Measurements from ENCODE around the gene BCAM. TPM values are rescaled to one million over a fixed set of nuclear protein-coding genes. Genes with fewer than 3 reads are reported as not detected.

The BCAM gene
- total RNA-seq, 1 experiment from 2014 or later, result 73.0 TPM

DNA sequence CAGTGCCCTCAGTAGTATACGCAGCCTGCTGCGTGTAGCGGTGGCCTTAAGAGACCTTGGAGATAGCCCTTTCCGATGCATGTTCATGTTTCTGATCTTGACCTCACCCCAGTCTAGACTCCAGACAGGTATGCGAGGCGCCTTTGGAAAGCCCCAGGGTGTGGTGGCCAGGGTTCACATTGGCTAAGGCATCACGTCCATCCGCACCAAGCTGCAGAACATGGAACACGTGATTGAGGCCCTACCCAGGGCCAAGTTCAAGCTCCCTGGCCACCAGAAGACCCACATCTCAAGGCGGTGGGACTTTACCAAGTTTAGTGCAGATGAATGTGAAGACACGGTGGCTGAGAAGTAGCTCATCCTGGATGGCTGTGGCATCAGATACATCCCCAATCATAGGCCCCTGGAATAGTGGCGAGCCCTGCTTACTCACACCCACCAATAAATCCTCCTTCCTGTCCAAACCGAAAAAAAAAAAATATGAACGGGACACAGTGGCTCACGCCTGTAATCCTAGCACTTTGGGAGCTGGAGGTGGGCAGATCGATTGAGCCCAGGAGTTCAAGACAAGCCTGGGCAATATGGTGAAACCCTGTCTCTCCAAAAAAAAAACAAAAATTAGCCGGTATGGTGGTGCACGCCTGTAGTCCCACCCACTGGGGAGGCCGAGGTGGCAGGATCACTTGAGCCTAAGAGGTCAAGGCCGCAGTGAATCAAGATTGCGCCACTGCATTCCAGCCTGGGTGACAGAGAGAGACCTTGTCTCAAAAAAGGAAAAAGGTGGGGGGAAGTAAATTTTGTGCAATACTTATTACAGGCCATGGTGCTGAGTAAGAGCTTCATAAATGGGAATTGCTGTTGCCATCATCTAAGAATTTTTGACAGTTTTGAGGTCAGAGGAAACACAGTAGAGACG is 43.6 kb upstream of the BCAM start:
- DNase-seq, result no peak
- Histone ChIP-seq H3K4me2 (ENCODE audit: insufficient read depth, insufficient read length, low read length) (no peak overlapping the region), H4K5ac (ENCODE audit: insufficient read length, low read depth, low read length) (no peak overlapping the region), H3K27me3 (ENCODE audit: insufficient read depth, low read length) (no peaks in the 10 kb centered on the region; the same call in 1 of the 2 replicates), H4K20me1 (ENCODE audit: control insufficient read depth, insufficient read depth, insufficient read length) (no peaks in the 10 kb centered on the region), H2BK5ac (ENCODE audit: insufficient read length, low read length) (no peak overlapping the region), H3K23me2 (ENCODE audit: insufficient read length, low read depth, low read length, poor library complexity, severe bottlenecking) (no peaks in the 10 kb centered on the region), H2AFZ (ENCODE audit: low read length) (no peak overlapping the region), H3K79me2 (ENCODE audit: insufficient read depth, low read length) (no peaks in the 10 kb centered on the region), H4K91ac (ENCODE audit: insufficient read length, low read depth, low read length) (no peak overlapping the region), H3K18ac (ENCODE audit: insufficient read length, low read depth, low read length) (no peak overlapping the region), H3K14ac (ENCODE audit: insufficient read depth, low read length) (no peak overlapping the region), H3K79me1 (ENCODE audit: insufficient read depth, low read depth, low read length, poor library complexity, severe bottlenecking) (no peaks in the 10 kb centered on the region), H3K56ac (ENCODE audit: insufficient read length, low read depth, low read length) (no peak overlapping the region), H3K27ac (ENCODE audit: insufficient read length, low read depth, low read length) (no peak overlapping the region), H2BK120ac (ENCODE audit: low read depth, low read length, poor library complexity, severe bottlenecking) (no peak overlapping the region), H2AK5ac (ENCODE audit: insufficient read length, low read length) (no peak overlapping the region), H3K4ac (ENCODE audit: low read depth, low read length) (no peak overlapping the region), H2BK20ac (ENCODE audit: low read depth, low read length, poor library complexity, severe bottlenecking) (no peak overlapping the region), H4K8ac (replicated peaks; ENCODE audit: insufficient read length, low read depth, low read length) (no peak overlapping the region), H3K23ac (ENCODE audit: insufficient read length, low read depth, low read length) (no peak overlapping the region), H2BK12ac (ENCODE audit: insufficient read length, low read depth, low read length) (no peak overlapping the region), H3K4me1 (ENCODE audit: insufficient read depth, low read length) (no peaks in the 10 kb centered on the region), H3T11ph (ENCODE audit: low read length) (no peak overlapping the region), H2BK15ac (ENCODE audit: low read depth, low read length) (no peak overlapping the region), H3K9me3 (ENCODE audit: control insufficient read depth, low read depth, low read length) (no peaks in the 10 kb centered on the region), H3K9ac (ENCODE audit: extremely low read depth, insufficient read length, low read length) (no peak overlapping the region)
- Mint-ChIP-seq H3K4me1 (no peaks in the 10 kb centered on the region), H3K4me3 (no peak overlapping the region), H3K36me3 (ENCODE audit: insufficient read depth in 1 of 3, low read depth in 3 of 3) (peaks cover 0 to 5% (median 3%) of the 10 kb centered on the region in 3 experiments; a peak in 3 of 7 replicates), H3K27ac (peak overlapping the region in 1 of 3 experiments; percentile 88; a peak in 1 of 7 replicates), H3K9me3 (peaks cover 7 to 11% of the 10 kb centered on the region in 2 experiments), H3K27me3 (ENCODE audit: low read depth) (peaks cover 49% of the 10 kb centered on the region)
- no CpG with 5 or more reads among the region's 22 CpGs for WGBS (ENCODE audit: extremely low coverage, insufficient read length, low lambda C conversion rate)
- TF ChIP-seq, protein P1, sequence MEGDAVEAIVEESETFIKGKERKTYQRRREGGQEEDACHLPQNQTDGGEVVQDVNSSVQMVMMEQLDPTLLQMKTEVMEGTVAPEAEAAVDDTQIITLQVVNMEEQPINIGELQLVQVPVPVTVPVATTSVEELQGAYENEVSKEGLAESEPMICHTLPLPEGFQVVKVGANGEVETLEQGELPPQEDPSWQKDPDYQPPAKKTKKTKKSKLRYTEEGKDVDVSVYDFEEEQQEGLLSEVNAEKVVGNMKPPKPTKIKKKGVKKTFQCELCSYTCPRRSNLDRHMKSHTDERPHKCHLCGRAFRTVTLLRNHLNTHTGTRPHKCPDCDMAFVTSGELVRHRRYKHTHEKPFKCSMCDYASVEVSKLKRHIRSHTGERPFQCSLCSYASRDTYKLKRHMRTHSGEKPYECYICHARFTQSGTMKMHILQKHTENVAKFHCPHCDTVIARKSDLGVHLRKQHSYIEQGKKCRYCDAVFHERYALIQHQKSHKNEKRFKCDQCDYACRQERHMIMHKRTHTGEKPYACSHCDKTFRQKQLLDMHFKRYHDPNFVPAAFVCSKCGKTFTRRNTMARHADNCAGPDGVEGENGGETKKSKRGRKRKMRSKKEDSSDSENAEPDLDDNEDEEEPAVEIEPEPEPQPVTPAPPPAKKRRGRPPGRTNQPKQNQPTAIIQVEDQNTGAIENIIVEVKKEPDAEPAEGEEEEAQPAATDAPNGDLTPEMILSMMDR (conservative IDR thresholded peaks at IDR 0.05), result no peak

All from H9 (cell line).